C4-2B (cell line): ENCODE measurements around the gene ERMARD.

ENCODE experiments used
- CTCF ChIP-seq: fragments of 450-650 bp; conservative IDR thresholded peaks from 2 replicates; pipeline ENCODE4 v1.5.1; 2017; ENCODE audit warnings: mild to moderate bottlenecking
- ZFX ChIP-seq: fragments of 450-650 bp; IDR thresholded peaks from 2 replicates; pipeline ENCODE4 v1.6.1; 2017

- no peak for TF ChIP-seq CTCF
- no peak for TF ChIP-seq ZFX
Observed at GRCh38 chr6:169729961-169730360, 21.5 kb upstream of the ERMARD start.
